Hepatocyte (in vitro differentiated cells): ENCODE measurements around the gene USP24.

ENCODE experiments used
- CTCF ChIP-seq: fragments of 200-600 bp; sonication (generic); IDR thresholded peaks from 2 replicates; pipeline ENCODE4 v1.5.1; 2016; ENCODE audit warnings: antibody characterized with exemption, mild to moderate bottlenecking; ENCODE audit not compliant: poor library complexity
- EZH2 ChIP-seq: fragments of 200-600 bp; sonication (generic); IDR thresholded peaks from 2 replicates; pipeline ENCODE4 v1.6.1; 2016; ENCODE audit warnings: antibody characterized with exemption, mild to moderate bottlenecking, borderline replicate concordance
- EZH2phosphoT487 ChIP-seq: fragments of 200-600 bp; sonication (generic); IDR thresholded peaks from one replicate; pipeline ENCODE4 v1.6.1; 2018; ENCODE audit warnings: antibody characterized with exemption, mild to moderate bottlenecking, low read depth, moderate library complexity; ENCODE audit not compliant: unreplicated experiment, severe bottlenecking

GRCh38 chr1:55235722-55236121, 20.6 kb upstream of the USP24 start:
- no peak for TF ChIP-seq CTCF
- TF ChIP-seq EZH2, result no peak
- no peak for TF ChIP-seq EZH2phosphoT487
